GM21360 (cell line): ENCODE data around the gene DSTN.

ENCODE experiments used
- ATAC-seq: cut with Tn5 transposase; IDR thresholded peaks from one replicate; pipeline ENCODE4 v1.9.1; 2021; ENCODE audit warnings: mild to moderate bottlenecking, moderate library complexity; ENCODE audit not compliant: unreplicated experiment

DSTN gene

GRCh38 chr20:17636523-17637412 is 66.9 kb downstream of the DSTN start:
- no peak for ATAC-seq

DNA sequence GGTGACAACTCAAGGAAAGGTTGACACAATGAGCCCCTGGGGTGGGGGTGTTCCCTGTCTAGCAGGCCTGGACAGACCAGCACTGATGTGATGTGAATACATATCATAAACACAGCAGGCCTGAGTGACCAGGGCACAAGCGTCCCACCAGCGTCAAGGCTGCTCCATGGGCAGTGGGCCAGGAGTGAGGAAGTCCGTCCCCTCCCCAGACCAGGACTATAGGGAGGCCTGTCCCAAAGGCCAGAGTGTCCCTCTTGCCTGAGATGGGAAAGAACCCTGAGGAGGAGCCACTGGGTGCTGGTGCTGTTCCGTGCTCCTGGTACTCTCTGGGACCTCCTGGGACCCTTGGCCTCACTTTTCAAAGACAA is 67.5 kb downstream of the DSTN start:
- no peak for ATAC-seq

DNA sequence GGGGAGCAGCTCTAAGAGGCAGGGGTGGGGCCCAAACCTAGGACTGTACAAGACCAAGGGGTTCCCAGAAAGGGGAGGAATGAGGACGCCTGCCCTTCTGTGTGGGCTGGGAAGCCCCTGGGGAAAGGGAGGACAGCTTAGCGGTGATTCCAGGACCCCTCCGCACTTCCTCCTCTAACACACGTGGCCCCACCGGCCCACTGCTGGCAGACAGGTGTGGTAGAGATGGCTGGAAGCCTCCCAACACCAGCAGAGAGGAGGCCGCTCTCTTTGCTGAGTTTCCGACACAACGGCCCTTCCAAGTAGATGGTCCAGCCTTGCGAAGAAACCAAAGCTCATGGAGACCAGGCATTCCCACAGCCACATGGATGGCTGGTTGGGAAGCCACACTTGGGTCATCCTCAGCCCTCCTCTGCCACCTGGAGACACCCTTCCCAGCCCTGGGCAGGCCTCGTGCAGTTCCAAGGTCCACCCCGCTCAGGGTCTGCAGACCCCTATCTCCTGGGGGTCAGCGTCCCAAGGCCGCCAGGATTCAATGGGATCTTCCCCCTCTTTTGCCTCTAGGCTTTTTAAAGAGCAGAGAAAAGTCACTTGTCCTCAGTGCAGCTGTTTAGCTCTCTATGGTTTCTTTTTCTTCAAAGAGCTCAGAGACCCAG is 68.2 kb downstream of the DSTN start:
- no peak for ATAC-seq

DNA sequence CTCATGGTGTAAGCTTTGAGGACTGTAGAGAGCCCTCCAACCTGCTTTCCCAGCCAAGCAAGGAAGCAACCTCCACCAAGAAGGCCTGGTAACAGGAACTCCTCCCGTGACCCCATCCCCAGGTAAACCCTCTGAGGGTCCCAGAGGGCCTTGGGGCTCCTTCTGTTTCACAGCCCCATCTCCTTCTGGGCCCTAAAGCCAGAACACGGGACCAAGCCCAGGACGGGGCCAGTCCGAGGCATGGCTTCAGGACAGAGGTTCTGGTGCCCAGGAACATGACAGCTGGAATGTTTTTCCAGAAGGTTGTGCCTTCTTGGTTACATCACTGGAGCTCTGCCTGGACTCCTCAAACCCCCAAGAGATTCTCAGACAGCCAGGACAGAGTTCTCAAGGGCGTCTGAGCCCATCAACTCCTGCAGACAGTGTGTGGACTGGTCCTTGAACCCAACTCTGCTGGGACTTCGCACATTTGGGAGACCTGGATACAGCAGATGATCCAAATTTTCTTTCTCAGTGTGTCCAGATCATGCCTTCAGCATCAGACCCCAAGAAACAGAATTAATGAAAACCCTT is 69.0 kb downstream of the DSTN start:
- no peak for ATAC-seq

GRCh38 chr20:17640146-17640874 is 70.4 kb downstream of the DSTN start:
- no peak for ATAC-seq

GRCh38 chr20:17640875-17641378 is 71.1 kb downstream of the DSTN start:
- no peak for ATAC-seq

DNA sequence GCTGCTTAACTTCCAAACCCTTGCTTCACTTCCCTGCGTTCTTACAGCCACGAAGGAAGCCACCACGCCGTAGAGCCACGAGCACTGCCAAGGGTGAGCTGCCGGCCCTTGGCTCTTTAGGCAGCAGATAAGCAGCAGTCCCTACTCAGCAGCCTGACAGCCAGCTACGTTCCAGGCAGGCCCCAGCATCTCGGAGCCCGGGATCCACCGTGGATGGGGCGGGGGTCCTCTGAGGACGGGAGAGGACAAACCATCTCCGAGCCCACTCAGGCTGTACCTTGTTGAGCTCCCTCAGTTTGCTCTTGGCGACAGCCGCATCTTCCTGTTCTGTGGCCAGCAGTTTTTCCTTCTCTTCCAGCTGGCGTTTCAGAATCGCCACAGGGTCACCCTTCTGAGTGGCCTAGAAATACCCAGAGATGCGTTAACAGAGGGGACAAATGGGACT is 71.7 kb downstream of the DSTN start:
- no peak for ATAC-seq

DNA sequence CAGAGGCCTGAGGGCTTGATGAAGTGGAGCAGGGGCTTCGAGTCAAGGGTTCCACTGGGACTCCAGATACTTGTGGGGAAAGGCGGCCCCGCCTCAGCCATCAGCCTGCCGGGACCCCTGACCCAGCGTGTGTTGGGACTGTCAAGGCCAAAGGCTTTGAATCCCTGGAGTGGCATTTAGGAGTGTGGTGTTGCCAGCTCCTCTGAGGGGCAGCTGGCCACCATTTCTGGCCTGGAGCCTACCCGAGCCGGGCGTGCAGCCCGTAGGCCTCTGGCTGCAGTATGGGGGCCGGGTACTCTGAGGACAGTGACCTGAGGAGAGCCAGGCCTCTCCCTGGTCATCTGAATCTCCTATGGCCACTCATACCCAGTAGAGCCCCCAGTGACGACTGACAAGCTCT is 72.1 kb downstream of the DSTN start:
- ATAC-seq, result no peak

DNA sequence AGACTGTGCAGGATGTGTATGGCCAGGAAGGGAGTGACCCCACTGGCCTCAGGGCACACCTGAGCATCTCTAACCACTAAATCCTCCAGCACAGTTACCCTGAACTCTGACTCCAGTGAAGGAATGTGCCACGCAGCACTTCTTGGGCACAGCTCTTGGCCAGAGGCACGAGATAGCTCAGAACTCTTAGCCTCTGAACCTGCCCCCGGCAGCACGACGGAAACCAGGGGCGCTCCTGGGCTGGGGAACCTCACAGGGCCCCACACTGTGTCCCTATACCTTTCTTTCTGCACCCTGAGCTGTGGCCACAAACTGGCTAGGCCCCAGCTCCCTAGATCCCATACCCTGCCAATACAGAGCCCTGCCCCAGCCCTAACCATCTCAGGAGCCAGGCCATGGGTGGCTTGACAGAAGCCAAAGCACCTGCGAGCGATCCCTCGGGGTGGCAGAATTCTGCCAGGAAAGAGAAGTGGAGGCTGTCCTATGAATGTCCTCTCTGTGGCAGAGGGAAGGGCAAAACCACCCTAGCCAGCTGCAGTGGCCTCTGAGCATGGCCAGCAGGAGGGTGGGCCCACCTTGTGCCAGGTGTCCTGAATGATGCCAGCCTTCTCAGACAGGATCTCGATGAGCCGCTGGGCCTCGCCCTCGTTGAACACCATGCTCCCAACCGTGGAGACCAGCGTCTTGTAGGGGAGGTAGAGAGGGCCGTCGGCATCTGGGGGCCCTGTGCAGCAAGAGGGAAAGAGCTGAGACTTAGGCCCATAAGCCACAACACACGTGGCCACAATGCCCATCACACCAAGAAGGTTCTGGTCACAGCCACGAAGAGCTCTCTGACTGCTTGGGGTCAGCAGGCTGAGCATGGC is 72.8 kb downstream of the DSTN start:
- no peak for ATAC-seq

- no peak for ATAC-seq
Observed at GRCh38 chr20:17643531-17644188, 73.8 kb downstream of the DSTN start.

DNA sequence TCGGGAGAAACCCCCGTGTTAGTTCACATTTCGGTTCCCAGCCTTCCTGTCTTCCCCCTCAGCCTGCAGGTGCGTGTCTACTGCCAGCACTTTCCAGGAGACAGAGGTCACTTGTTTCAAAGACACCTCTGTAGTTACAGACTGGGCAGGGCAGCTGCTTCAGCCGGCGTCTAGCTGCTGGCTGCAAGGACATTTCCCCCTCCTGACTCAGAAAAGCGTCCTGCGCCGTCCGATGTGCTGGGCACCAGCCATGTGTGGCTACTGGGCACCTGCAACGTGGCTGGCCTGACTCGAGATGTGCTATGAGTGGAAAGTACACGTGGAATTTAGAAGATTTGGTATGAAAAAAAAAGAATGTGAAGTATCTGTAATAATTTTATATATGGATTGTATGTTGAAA is 74.6 kb downstream of the DSTN start:
- no peak for ATAC-seq

GRCh38 chr20:17645010-17645409 is 75.1 kb downstream of the DSTN start:
- ATAC-seq, result no peak

DNA sequence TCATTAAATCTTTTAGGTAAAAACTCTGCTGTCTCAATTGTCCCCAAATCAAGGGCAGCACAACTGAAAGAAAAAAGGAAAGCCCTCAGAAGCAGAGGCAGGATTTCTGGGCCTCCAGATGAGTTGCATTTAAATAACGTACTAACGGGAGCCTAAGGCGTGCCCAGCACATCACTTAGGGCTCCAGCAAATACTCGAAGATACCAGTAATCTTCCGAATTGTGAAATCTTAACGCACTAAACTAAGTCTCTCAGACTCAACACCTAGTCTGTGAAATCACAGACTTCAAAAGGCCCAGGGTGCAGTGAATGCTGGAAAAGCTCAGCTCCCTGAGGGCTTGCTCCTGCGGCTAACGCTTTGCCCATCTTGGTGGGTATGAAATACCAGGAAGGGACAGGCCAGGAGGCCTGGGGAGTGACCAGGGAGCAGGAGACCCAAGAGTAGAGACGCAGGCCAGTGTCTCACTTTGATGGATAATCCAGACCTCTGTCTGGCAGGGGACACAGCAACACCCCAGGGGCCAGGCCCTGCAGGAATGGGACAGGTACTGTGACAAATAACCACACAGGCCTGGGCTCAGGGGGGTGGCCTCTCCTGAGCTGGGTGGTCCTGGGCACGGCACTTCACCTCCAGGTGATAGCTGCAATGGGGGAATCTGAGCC is 75.8 kb downstream of the DSTN start:
- no peak for ATAC-seq

DNA sequence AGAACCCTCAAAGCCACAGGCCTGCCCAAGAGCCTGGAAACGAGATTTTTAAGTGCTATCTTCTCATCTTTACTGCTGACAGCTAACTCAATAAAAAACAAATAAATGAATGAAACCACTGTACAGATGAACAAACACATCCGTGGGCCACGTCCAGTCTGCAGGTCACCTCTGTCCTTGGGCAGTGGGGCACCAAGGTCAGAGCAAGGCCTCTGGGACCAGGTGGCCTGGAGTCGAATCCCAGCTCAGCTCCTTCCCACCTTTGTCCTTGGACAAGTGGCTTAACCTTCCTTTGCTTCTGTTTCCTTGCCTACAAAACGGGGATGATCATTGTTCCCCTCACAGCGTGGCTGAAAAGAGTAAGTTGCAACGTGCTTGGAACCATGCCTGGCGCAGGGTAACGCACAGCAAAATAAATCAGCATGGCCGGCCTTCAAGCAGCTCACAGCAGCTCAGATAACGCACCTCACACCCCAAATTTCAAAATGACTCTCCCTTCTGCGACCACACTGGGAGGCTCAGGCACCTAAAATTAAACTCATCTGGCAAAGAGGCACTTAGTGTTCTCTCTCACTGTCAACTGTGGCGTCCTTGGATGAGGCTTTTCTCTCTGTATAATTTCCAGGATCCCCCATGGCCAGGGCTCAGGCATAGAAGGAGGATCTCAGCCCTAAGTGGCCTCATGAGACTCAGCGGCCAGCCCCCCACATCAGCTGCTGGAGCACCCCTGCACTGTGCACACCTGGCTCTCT is 76.5 kb downstream of the DSTN start:
- no peak for ATAC-seq

- ATAC-seq, result no peak
Observed at GRCh38 chr20:17646961-17647301, 77.1 kb downstream of the DSTN start.

DNA sequence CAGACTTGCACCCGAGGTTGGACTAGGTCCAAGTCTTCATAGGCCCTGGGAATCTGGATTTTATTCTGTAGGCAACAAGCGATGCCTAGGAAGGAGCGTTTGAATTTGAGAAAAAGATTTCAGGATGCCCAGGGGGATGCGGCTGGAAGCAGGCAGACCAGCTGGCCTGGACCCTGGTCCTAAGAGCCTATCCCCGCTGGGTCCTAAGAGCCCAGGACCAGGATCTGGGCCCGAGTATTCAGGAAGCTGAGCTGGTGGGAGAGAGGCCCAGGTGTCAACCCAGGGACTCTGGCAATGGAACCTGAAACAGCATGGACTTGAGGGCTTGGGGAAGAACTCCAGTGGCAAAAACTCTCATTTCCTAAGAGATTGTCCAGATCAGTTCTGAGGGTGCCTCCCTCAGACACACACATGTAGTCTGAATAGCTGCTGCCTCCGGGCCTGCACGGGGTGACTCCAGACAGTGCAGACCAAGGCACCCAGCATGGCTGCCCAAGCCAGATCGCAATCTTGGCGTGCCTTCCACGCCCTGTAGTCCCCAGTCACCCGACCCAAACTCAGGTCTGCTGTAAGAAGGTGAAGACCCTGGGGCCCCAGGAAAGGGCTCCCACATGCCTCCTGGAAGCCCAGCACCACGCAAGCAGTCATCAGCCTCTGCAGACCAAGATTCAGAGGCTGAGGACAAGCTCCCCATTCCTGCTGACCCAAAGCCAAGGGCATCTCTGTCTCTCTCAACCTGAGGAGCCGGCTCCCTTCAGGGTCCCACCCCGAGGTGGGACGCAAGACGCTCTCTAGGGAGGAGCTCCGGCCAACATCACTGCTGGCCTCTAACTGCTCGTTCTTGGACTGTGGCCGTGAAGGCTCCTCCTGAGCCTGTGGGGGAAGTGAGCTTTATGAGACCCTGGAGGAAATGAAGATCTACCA is 77.8 kb downstream of the DSTN start:
- no peak for ATAC-seq

GRCh38 chr20:17648315-17648646 is 78.4 kb downstream of the DSTN start:
- no peak for ATAC-seq
